ENCODE measurements around the gene PURA.

Gene PURA

DNA sequence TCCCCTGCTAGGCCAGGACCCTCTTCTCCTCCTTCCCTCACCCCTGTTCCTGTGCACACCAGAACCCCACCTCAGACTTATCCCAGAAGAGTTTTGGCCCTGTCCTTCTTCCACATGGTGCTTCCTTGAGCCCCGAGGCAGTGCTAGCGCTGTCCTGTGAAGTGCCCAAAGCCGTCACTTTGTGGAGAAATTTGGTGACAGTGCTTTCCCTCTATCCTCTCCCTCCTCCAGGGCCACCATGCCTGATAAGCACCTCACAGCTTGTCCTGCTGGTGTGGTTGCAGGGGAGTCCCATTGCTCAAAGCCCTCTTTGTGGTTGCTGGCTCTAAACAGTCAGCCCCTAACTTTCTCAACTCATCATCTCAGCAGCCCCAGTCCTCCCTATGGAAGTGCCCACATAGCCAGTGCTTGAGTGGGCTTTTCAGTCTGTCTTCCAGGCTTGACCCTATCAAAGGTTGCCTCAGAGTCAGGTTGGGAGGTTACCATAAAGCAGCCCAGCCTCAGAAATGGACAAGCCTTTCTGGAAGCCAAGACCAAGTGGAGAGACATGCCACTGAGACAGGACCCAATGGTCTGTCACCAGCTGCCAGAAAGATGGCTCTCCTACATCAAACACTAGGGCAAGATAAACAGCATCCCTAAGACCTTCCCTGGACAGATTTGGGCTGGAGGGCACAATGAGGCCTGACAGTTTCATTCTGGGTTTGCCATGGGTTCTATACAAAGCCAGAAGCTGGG lies 29.8 kb downstream of the PURA start:
- no peak overlapping the region for H3K4me3 ChIP-seq (replicated peaks in 1 of 2; ENCODE audit: low read depth in 2 of 2, low read length in 2 of 2)
- DNase-seq (ENCODE audit: low read depth in 2 of 2): no peak
- TF ChIP-seq, protein P1, sequence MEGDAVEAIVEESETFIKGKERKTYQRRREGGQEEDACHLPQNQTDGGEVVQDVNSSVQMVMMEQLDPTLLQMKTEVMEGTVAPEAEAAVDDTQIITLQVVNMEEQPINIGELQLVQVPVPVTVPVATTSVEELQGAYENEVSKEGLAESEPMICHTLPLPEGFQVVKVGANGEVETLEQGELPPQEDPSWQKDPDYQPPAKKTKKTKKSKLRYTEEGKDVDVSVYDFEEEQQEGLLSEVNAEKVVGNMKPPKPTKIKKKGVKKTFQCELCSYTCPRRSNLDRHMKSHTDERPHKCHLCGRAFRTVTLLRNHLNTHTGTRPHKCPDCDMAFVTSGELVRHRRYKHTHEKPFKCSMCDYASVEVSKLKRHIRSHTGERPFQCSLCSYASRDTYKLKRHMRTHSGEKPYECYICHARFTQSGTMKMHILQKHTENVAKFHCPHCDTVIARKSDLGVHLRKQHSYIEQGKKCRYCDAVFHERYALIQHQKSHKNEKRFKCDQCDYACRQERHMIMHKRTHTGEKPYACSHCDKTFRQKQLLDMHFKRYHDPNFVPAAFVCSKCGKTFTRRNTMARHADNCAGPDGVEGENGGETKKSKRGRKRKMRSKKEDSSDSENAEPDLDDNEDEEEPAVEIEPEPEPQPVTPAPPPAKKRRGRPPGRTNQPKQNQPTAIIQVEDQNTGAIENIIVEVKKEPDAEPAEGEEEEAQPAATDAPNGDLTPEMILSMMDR (IDR thresholded peaks at IDR 0.05; ENCODE audit: low read depth, low read length): no peak

DNA sequence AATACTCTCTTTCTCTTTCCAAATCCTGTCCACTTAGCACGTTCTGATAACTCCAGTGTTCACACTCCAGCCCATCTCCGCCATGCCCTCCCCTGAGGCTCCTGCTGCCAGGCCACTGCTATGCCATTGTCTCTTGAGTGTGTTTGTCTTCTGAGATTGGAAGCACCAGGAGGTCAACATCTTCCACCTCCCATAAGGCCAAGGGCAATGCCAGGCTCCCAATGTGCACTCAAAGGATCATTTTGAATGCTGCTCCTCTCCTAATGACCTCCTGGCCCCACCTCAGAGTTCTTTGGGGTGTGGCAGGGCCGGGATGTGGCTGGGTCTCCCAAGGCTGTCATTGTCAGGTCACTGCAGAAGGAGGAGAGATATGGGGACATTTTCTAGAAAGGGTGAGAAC lies 31.3 kb downstream of the PURA start:
- TF ChIP-seq, protein P1 (IDR thresholded peaks at IDR 0.05; ENCODE audit: low read depth, low read length): no peak
- H3K4me3 ChIP-seq (replicated peaks in 1 of 2; ENCODE audit: low read depth in 2 of 2, low read length in 2 of 2): no peak overlapping the region
- DNase-seq (ENCODE audit: low read depth in 2 of 2): no peak

DNA sequence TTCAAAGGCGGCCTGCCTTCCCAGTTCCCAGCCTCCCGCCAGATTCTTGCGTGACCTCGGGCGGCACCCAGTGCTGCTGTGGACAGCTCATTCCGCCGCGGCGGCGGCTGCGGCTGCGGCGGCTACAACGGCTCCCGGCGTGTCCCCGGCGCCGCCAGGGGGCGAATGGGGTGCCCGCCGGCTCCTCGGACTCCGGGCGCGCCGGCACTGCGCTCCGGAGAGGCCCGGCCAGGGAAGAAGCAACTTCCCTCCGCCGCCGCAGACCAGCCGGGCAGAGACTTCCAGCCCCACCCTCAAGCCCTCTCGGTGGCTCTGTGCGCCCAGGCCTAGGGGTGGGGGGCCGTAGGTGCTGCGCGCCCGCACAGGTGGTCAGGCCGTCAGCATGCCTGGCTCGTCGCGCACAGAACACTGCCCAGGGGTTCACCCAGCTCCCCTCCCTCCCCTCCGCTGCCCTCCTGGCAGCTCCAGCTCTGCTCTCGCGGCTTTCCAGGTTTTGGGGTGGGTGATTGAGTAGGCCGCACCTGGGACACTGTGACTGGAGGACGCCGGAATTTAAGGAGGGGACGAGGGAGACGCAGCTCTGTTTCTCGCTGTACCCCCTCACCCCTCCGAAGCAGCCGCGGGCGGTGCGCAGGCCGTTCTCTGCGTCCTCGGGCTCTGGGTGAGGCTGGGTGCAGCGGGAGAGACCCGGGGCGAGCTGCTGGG lies 32.1 kb downstream of the PURA start:
- H3K4me3 ChIP-seq (replicated peaks in 1 of 2; ENCODE audit: low read depth in 2 of 2, low read length in 2 of 2): peak overlapping the region; percentile 44 to 45
- TF ChIP-seq, protein P1 (IDR thresholded peaks at IDR 0.05; ENCODE audit: low read depth, low read length): peak; percentile 20
- DNase-seq (ENCODE audit: low read depth in 2 of 2): peak; percentile 68 to 76

DNA sequence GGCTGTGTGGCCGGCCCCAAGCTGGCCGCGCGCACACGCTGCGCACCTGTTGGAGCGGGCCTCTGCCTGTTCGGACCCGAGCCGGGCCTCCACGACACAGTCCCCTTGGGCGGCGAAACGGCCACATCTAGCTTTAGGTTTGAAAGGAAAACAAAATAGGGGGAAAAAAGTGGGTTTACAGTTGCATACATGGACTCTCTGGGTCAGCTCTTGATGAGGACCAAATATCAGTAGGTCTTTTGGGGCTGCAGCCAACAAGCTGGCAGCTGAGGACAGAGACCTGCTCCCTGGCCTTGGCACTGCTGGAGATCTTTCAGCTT lies 32.6 kb downstream of the PURA start:
- TF ChIP-seq, protein P1 (IDR thresholded peaks at IDR 0.05; ENCODE audit: low read depth, low read length): no peak
- no peak overlapping the region for H3K4me3 ChIP-seq (replicated peaks in 1 of 2; ENCODE audit: low read depth in 2 of 2, low read length in 2 of 2)
- DNase-seq (ENCODE audit: low read depth in 2 of 2): no peak

DNA sequence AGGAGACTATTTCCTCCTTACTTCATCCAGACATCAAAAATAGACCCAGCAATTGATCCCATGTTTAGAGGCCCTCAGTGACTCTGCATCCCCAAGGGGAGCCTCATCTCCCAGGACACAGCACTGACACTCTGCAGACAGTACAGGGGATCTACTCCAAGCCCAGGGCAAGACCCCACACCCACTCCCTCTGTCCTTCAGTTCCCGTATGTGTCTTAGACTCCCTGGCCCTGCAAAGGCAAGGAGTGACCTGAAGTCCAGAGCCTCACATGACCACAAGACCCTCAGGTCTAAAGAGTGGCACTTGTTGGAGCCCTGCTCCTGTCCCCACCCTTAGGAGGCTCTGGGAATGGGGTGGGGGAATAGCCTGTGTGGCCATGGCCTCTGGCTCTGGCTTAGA lies 33.6 kb downstream of the PURA start:
- TF ChIP-seq, protein P1 (IDR thresholded peaks at IDR 0.05; ENCODE audit: low read depth, low read length): no peak
- no peak overlapping the region for H3K4me3 ChIP-seq (replicated peaks in 1 of 2; ENCODE audit: low read depth in 2 of 2, low read length in 2 of 2)
- DNase-seq (ENCODE audit: low read depth in 2 of 2): no peak

DNA sequence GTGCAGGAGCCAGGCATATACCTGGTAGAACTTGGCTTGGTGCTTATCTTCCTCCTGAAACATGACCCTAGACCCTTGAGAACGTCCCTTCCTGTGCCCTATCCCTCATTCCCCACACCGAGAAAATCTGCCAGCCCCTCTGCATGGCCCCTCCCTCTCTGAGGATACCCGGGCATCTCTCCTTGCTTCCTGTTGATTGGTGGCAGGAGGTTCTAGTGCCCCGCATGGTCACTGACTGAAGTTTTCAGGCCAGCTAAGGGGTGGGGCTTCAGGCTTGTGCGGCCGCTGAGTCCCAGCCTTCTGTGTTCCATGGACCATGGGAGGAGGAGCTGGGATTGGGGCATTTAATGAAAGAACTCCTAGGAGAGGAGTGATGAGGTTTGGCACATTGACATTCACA lies 34.6 kb downstream of the PURA start:
- TF ChIP-seq, protein P1 (IDR thresholded peaks at IDR 0.05; ENCODE audit: low read depth, low read length): peak; percentile 6
- no peak overlapping the region for H3K4me3 ChIP-seq (replicated peaks in 1 of 2; ENCODE audit: low read depth in 2 of 2, low read length in 2 of 2)
- peak in 1 of 2 donors; percentile 12 for DNase-seq (ENCODE audit: low read depth in 2 of 2)

All from cardiac fibroblast (primary cell).